CD14-positive monocyte (primary cell): ENCODE results near the gene MSANTD1. TPM values are rescaled to one million over a fixed set of nuclear protein-coding genes. Genes with fewer than 3 reads are reported as not detected.
A peak's percentile ranks its signal among the peaks of the same experiment; 100 is the strongest.

ENCODE experiments used
- DNase-seq, 3 donors: peaks; one replicate each; pipeline ENCODE4 v3.0.0-alpha.2; 2011 to 2022
- H2AFZ ChIP-seq: 2 replicates; pipeline ENCODE4 v1.6.0; 2012; ENCODE audit warnings: mild to moderate bottlenecking, low read depth, low read length, inconsistent platforms; ENCODE audit not compliant: insufficient read depth, poor library complexity, severe bottlenecking
- H3K27ac ChIP-seq, 2 donors: 1 replicate in 1 of 2; 2 replicates in 1 of 2; pipeline ENCODE4 v1.5.1; 2012 to 2013; ENCODE audit warnings: low read length in 2 of 2, control low read depth in 1 of 2, inconsistent platforms in 1 of 2, low read depth in 1 of 2, mild to moderate bottlenecking in 1 of 2
- H3K27me3 ChIP-seq, 2 donors: one replicate each; pipeline versions ENCODE4 v1.6.0 to v1.6.1; 2011 to 2013; ENCODE audit warnings: low read length in 2 of 2; ENCODE audit not compliant: control insufficient read depth in 2 of 2, insufficient read depth in 2 of 2
- H3K36me3 ChIP-seq, 2 donors: replicated peaks in 1 of 2; 1 replicate in 1 of 2; 2 replicates in 1 of 2; pipeline versions ENCODE4 v1.5.1 to v1.6.1; 2012 to 2013; ENCODE audit warnings: low read length in 2 of 2, control low read depth in 1 of 2, inconsistent platforms in 1 of 2, mild to moderate bottlenecking in 1 of 2; ENCODE audit not compliant: insufficient read depth in 2 of 2, control insufficient read depth in 1 of 2
- H3K4me1 ChIP-seq, 2 donors: 1 replicate in 1 of 2; 2 replicates in 1 of 2; pipeline versions ENCODE4 v1.5.1 to v1.6.1; 2012 to 2013; ENCODE audit warnings: low read length in 2 of 2, control low read depth in 1 of 2, inconsistent platforms in 1 of 2, mild to moderate bottlenecking in 1 of 2, moderate library complexity in 1 of 2; ENCODE audit not compliant: insufficient read depth in 2 of 2, control insufficient read depth in 1 of 2
- H3K4me2 ChIP-seq: replicated peaks from 2 replicates; pipeline ENCODE3; 2012; ENCODE audit warnings: low read length, moderate library complexity, mild to moderate bottlenecking; ENCODE audit not compliant: poor library complexity, severe bottlenecking; ENCODE audit errors: extremely low read depth
- H3K4me3 ChIP-seq, 3 experiments: fragments of 200-600 bp in 1 of 3; sonication (generic) in 1 of 3; replicated peaks in 1 of 3; 1 replicate in 2 of 3; 2 replicates in 1 of 3; pipeline ENCODE4 v1.5.1; 2011 to 2013; ENCODE audit warnings: low read length in 3 of 3, mild to moderate bottlenecking in 3 of 3, control low read depth in 2 of 3, low read depth in 2 of 3, inconsistent platforms in 1 of 3, moderate library complexity in 1 of 3
- H3K79me2 ChIP-seq: 2 replicates; pipeline ENCODE4 v1.6.0; 2012; ENCODE audit warnings: mild to moderate bottlenecking, control low read depth, inconsistent platforms, low read length, moderate library complexity; ENCODE audit not compliant: insufficient read depth
- H3K9ac ChIP-seq: 2 replicates; pipeline ENCODE4 v1.6.0; 2017; ENCODE audit warnings: low read length, mild to moderate bottlenecking; ENCODE audit not compliant: insufficient read depth, poor library complexity, severe bottlenecking
- H3K9me3 ChIP-seq, 2 donors: replicated peaks in 1 of 2; 1 replicate in 1 of 2; 2 replicates in 1 of 2; pipeline versions ENCODE4 v1.5.1 to v1.6.1; 2012 to 2013; ENCODE audit warnings: low read length in 2 of 2, control low read depth in 1 of 2; ENCODE audit not compliant: control insufficient read depth in 1 of 2, insufficient read depth in 1 of 2
- H4K20me1 ChIP-seq: 2 replicates; pipeline ENCODE4 v1.6.0; 2012; ENCODE audit warnings: mild to moderate bottlenecking, low read length, control low read depth, moderate library complexity; ENCODE audit not compliant: insufficient read depth
- H3K27ac Mint-ChIP-seq, 7 donors: one replicate each; pipeline ENCODE4 v1.8.0; 2020; ENCODE audit warnings: mild to moderate bottlenecking in 7 of 7, mixed read lengths in 7 of 7, moderate library complexity in 6 of 7, inconsistent platforms in 2 of 7
- H3K27me3 Mint-ChIP-seq, 3 donors: one replicate each; pipeline ENCODE4 v1.8.0; 2021 to 2022; ENCODE audit warnings: low read depth in 3 of 3, mild to moderate bottlenecking in 3 of 3, mixed read lengths in 3 of 3, moderate library complexity in 3 of 3, inconsistent platforms in 1 of 3
- H3K36me3 Mint-ChIP-seq, 2 donors: one replicate each; pipeline ENCODE4 v1.8.0; 2020; ENCODE audit warnings: mixed read lengths in 2 of 2, inconsistent platforms in 1 of 2, mild to moderate bottlenecking in 1 of 2
- H3K4me1 Mint-ChIP-seq: one replicate; pipeline ENCODE4 v1.8.0; 2020; ENCODE audit warnings: mild to moderate bottlenecking, mixed read lengths
- H3K4me3 Mint-ChIP-seq, 2 donors: one replicate each; pipeline ENCODE4 v1.8.0; 2020; ENCODE audit warnings: mild to moderate bottlenecking in 2 of 2, mixed read lengths in 2 of 2, moderate library complexity in 1 of 2
- H3K9me3 Mint-ChIP-seq, 7 donors: one replicate each; pipeline ENCODE4 v1.8.0; 2020 to 2022; ENCODE audit warnings: mixed read lengths in 7 of 7, mild to moderate bottlenecking in 6 of 7, moderate library complexity in 6 of 7, inconsistent platforms in 2 of 7
- CTCF ChIP-seq: fragments of 200-600 bp; IDR thresholded peaks from one replicate; pipeline ENCODE4 v1.8.0; 2022; ENCODE audit warnings: antibody characterized with exemption, mild to moderate bottlenecking
- WGBS: methylation state at CpG from one replicate; pipeline ENCODE4 v1.1.5; 2013; ENCODE audit warnings: missing lambda C conversion rate; ENCODE audit not compliant: insufficient coverage; 5-methylcytosine and 5-hydroxymethylcytosine counted together
- intact Hi-C, 2 donors: fragments of 100-400 bp; cut with micrococcal nuclease; formaldehyde crosslinking; loops; one replicate each; pipeline versions ENCODE4 v1.15.0 to v1.15.1; 2023
- polyA plus RNA-seq, 3 donors: library from polyadenylated mRNA; depleted of rRNA in 1 of 3; unstranded in 2 of 3; stranded (reverse) in 1 of 3; fragments of 300-500 nt in 2 of 3; fragments of >200 nt in 1 of 3; fragmentation: Illumina TruSeq in 2 of 3; gene quantifications; 1 replicate in 2 of 3; 2 replicates in 1 of 3; pipeline ENCODE4 v1.2.3, GENCODE V29; 2012 to 2021

The MSANTD1 gene
- polyA plus RNA-seq, 3 donors: 0.52 TPM; not detected in 2

DNA sequence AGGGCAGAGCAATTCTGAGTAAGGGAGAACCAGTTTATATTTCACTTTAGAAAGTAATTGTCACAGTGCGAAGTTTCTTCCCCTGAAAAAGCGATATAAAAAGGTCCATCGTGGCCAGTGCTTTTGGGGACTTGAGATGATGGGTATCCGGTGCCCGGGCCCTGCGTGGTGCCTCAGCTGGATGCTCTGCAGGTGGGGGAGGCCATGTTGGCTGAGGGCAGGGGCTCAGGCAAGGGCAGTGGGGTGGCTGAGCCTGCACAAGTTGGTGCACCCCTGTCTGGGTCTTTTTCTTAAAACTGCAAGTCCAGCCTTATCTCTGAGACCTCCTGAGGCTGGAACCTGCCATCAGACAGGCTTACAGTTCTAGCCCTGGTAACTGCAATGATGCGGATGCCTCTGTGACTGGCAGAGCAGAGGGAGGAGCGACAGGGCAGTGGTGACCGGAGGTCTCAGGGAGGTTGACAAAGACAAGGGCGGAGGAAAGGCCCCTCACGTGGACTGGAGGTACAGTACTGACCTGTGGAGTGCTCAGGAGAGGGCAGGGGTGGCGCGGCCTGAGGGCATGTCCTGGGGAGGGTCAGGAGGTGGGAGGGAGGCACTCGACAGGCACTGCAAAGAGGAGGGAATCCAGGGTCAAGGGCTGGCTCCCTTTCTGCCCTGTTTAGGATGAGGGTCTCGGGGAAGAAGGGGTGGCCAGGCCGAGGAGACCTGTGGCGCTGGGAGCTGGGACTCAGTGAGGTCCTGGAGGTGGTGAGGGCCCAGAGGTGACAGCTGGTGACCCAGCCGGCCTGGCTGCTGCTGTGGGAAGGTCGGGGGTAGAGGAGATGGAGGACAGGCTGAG lies 45.7 kb downstream of the MSANTD1 start:
- DNase-seq: no peak
- WGBS: 97% methylated on average over 19 of the region's 19 CpGs
- Mint-ChIP-seq H3K9me3 (peaks cover 0 to 3% (median 0%) of the 10 kb centered on the region in 7 donors), H3K4me1 (peaks cover 24% of the 10 kb centered on the region), H3K4me3 (peak overlapping the region; percentile 86 to 90), H3K27ac (peak overlapping the region in 2 of 7 donors; percentile 46 to 50), H3K36me3 (peaks cover 3 to 7% of the 10 kb centered on the region in 2 donors), H3K27me3 (peaks cover 8 to 30% (median 27%) of the 10 kb centered on the region in 3 donors)
- no peak overlapping the region for H3K4me2 ChIP-seq
- no peaks in the 10 kb centered on the region for H3K79me2 ChIP-seq
- no peaks in the 10 kb centered on the region for H3K36me3 ChIP-seq
- peaks cover 0 to 3% of the 10 kb centered on the region in 2 donors for H3K27me3 ChIP-seq
- intact Hi-C loops: loop anchor here (5.0 to 10.0 kb wide), 3 partner anchors 67 to 332 kb away; partner anchors contain the start of genes GRK4 (in 1 of the 2), HTT (in 1 of the 2), HTT-AS (in 1 of the 2) and NOP14 (in 1 of the 2)
- no peak overlapping the region for H2AFZ ChIP-seq
- peaks cover 16 to 30% of the 10 kb centered on the region in 2 donors for H3K4me1 ChIP-seq
- no peaks in the 10 kb centered on the region for H4K20me1 ChIP-seq
- H3K9ac ChIP-seq: no peak overlapping the region
- H3K27ac ChIP-seq: no peak overlapping the region
- TF ChIP-seq CTCF: no peak
- H3K9me3 ChIP-seq: no peaks in the 10 kb centered on the region
- H3K4me3 ChIP-seq: peak overlapping the region in 1 of 3 experiments; percentile 76

GRCh38 chr4:3295837-3296624 lies 47.1 kb downstream of the MSANTD1 start:
- peaks cover 3 to 7% of the 10 kb centered on the region in 2 donors for H3K36me3 Mint-ChIP-seq
- H3K9me3 ChIP-seq: no peaks in the 10 kb centered on the region
- H2AFZ ChIP-seq: no peak overlapping the region
- no peak for TF ChIP-seq CTCF
- H3K9ac ChIP-seq: no peak overlapping the region
- no peak overlapping the region for H3K27ac ChIP-seq
- H3K27me3 ChIP-seq: peaks cover 0 to 3% of the 10 kb centered on the region in 2 donors
- peaks cover 14 to 27% of the 10 kb centered on the region in 2 donors for H3K4me1 ChIP-seq
- H3K27ac Mint-ChIP-seq: peak overlapping the region in 1 of 7 donors; percentile 33
- H3K27me3 Mint-ChIP-seq: peaks cover 10 to 28% (median 21%) of the 10 kb centered on the region in 3 donors
- intact Hi-C loops: loop anchor here in 1 of 2 donors (10.0 kb wide), 1 partner anchor 221 kb away; the partner anchor contains the start of genes HTT and HTT-AS
- H3K9me3 Mint-ChIP-seq: peaks cover 0 to 3% (median 0%) of the 10 kb centered on the region in 7 donors
- peaks cover 22% of the 10 kb centered on the region for H3K4me1 Mint-ChIP-seq
- H3K79me2 ChIP-seq: no peaks in the 10 kb centered on the region
- H3K4me3 Mint-ChIP-seq: no peak overlapping the region
- no peak overlapping the region for H3K4me3 ChIP-seq
- H3K4me2 ChIP-seq: no peak overlapping the region
- WGBS: 92% methylated on average over 12 of the region's 12 CpGs
- no peaks in the 10 kb centered on the region for H3K36me3 ChIP-seq
- H4K20me1 ChIP-seq: no peaks in the 10 kb centered on the region
- DNase-seq: no peak
